ENCODE measurements around the gene APOE. TPM values are rescaled to one million over a fixed set of nuclear protein-coding genes. Genes with fewer than 3 reads are reported as not detected.

The APOE gene
- total and polyA plus RNA-seq, 9 of the 15 experiments (the other 6 are each of a cell fraction or from before 2014, with no cell fraction given) = 0.14 to 180 (median 58.1) TPM; not detected in 1

DNA sequence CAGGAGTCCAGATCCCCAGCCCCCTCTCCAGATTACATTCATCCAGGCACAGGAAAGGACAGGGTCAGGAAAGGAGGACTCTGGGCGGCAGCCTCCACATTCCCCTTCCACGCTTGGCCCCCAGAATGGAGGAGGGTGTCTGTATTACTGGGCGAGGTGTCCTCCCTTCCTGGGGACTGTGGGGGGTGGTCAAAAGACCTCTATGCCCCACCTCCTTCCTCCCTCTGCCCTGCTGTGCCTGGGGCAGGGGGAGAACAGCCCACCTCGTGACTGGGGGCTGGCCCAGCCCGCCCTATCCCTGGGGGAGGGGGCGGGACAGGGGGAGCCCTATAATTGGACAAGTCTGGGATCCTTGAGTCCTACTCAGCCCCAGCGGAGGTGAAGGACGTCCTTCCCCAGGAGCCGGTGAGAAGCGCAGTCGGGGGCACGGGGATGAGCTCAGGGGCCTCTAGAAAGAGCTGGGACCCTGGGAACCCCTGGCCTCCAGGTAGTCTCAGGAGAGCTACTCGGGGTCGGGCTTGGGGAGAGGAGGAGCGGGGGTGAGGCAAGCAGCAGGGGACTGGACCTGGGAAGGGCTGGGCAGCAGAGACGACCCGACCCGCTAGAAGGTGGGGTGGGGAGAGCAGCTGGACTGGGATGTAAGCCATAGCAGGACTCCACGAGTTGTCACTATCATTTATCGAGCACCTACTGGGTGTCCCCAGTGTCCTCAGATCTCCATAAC lies at the start of gene APOE (continued):
- TF ChIP-seq, protein P1, sequence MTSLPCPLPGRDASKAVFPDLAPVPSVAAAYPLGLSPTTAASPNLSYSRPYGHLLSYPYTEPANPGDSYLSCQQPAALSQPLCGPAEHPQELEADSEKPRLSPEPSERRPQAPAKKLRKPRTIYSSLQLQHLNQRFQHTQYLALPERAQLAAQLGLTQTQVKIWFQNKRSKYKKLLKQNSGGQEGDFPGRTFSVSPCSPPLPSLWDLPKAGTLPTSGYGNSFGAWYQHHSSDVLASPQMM (CRISPR knock-in tag; IDR thresholded peaks at IDR 0.05) = no peak
- no peak for TF ChIP-seq NR2C2 (CRISPR knock-in tag; IDR thresholded peaks at IDR 0.05)
- TF ChIP-seq NR2C2 (tag; IDR thresholded peaks at IDR 0.05) = no peak
- TF ChIP-seq, protein P2, sequence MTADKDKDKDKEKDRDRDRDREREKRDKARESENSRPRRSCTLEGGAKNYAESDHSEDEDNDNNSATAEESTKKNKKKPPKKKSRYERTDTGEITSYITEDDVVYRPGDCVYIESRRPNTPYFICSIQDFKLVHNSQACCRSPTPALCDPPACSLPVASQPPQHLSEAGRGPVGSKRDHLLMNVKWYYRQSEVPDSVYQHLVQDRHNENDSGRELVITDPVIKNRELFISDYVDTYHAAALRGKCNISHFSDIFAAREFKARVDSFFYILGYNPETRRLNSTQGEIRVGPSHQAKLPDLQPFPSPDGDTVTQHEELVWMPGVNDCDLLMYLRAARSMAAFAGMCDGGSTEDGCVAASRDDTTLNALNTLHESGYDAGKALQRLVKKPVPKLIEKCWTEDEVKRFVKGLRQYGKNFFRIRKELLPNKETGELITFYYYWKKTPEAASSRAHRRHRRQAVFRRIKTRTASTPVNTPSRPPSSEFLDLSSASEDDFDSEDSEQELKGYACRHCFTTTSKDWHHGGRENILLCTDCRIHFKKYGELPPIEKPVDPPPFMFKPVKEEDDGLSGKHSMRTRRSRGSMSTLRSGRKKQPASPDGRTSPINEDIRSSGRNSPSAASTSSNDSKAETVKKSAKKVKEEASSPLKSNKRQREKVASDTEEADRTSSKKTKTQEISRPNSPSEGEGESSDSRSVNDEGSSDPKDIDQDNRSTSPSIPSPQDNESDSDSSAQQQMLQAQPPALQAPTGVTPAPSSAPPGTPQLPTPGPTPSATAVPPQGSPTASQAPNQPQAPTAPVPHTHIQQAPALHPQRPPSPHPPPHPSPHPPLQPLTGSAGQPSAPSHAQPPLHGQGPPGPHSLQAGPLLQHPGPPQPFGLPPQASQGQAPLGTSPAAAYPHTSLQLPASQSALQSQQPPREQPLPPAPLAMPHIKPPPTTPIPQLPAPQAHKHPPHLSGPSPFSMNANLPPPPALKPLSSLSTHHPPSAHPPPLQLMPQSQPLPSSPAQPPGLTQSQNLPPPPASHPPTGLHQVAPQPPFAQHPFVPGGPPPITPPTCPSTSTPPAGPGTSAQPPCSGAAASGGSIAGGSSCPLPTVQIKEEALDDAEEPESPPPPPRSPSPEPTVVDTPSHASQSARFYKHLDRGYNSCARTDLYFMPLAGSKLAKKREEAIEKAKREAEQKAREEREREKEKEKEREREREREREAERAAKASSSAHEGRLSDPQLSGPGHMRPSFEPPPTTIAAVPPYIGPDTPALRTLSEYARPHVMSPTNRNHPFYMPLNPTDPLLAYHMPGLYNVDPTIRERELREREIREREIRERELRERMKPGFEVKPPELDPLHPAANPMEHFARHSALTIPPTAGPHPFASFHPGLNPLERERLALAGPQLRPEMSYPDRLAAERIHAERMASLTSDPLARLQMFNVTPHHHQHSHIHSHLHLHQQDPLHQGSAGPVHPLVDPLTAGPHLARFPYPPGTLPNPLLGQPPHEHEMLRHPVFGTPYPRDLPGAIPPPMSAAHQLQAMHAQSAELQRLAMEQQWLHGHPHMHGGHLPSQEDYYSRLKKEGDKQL (CRISPR knock-in tag; IDR thresholded peaks at IDR 0.05; ENCODE audit: borderline replicate concordance) = no peak
- TF ChIP-seq MAZ (CRISPR knock-in tag; conservative IDR thresholded peaks at IDR 0.05 in 1 of 2, IDR thresholded peaks at IDR 0.05 in 1 of 2) = peak in 1 of 2 experiments; percentile 34; a peak in 1 of 4 replicates
- no peak for TF ChIP-seq POLR2H (tag; IDR thresholded peaks at IDR 0.05; ENCODE audit: low read depth)
- TF ChIP-seq POLR2G (IDR thresholded peaks at IDR 0.05; ENCODE audit: low read depth, low read length) = peak; percentile 76
- no peak for TF ChIP-seq ZNF282 (CRISPR knock-in tag; IDR thresholded peaks at IDR 0.05)
- TF ChIP-seq ZNF12 (CRISPR knock-in tag; IDR thresholded peaks at IDR 0.05) = no peak
- no peak for TF ChIP-seq CBFA2T2 (conservative IDR thresholded peaks at IDR 0.05)
- TF ChIP-seq CREB1 (IDR thresholded peaks at IDR 0.05) = no peak
- TF ChIP-seq CREB1 (CRISPR knock-in tag; IDR thresholded peaks at IDR 0.05) = no peak
- TF ChIP-seq, protein P3, sequence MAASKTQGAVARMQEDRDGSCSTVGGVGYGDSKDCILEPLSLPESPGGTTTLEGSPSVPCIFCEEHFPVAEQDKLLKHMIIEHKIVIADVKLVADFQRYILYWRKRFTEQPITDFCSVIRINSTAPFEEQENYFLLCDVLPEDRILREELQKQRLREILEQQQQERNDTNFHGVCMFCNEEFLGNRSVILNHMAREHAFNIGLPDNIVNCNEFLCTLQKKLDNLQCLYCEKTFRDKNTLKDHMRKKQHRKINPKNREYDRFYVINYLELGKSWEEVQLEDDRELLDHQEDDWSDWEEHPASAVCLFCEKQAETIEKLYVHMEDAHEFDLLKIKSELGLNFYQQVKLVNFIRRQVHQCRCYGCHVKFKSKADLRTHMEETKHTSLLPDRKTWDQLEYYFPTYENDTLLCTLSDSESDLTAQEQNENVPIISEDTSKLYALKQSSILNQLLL (CRISPR knock-in tag; IDR thresholded peaks at IDR 0.05; ENCODE audit: borderline replicate concordance) = no peak
- TF ChIP-seq, protein P4, sequence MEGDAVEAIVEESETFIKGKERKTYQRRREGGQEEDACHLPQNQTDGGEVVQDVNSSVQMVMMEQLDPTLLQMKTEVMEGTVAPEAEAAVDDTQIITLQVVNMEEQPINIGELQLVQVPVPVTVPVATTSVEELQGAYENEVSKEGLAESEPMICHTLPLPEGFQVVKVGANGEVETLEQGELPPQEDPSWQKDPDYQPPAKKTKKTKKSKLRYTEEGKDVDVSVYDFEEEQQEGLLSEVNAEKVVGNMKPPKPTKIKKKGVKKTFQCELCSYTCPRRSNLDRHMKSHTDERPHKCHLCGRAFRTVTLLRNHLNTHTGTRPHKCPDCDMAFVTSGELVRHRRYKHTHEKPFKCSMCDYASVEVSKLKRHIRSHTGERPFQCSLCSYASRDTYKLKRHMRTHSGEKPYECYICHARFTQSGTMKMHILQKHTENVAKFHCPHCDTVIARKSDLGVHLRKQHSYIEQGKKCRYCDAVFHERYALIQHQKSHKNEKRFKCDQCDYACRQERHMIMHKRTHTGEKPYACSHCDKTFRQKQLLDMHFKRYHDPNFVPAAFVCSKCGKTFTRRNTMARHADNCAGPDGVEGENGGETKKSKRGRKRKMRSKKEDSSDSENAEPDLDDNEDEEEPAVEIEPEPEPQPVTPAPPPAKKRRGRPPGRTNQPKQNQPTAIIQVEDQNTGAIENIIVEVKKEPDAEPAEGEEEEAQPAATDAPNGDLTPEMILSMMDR (IDR thresholded peaks at IDR 0.05 in 2 of 3, conservative IDR thresholded peaks at IDR 0.05 in 1 of 3; ENCODE audit: insufficient read depth in 2 of 3, low read depth in 1 of 3, low read length in 3 of 3) = no peak
- TF ChIP-seq, protein P5, sequence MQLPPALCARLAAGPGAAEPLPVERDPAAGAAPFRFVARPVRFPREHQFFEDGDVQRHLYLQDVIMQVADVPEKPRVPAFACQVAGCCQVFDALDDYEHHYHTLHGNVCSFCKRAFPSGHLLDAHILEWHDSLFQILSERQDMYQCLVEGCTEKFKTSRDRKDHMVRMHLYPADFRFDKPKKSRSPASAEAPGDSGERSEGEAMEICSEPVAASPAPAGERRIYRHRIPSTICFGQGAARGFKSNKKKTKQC (CRISPR knock-in tag; IDR thresholded peaks at IDR 0.05) = no peak
- 0 out of 2 replicates have a peak, but pooled peaks have one; percentile 16 for TF ChIP-seq GATAD2A (IDR thresholded peaks at IDR 0.05)
- no peak for TF ChIP-seq TBL1XR1 (IDR thresholded peaks at IDR 0.05; ENCODE audit: low read length in 2 of 2)
